SU-DHL-6 (cell line): ENCODE data around the gene TMPO.
A peak's percentile ranks its signal among the peaks of the same experiment; 100 is the strongest.

ENCODE experiments used
- H2AFZ ChIP-seq: fragments of 200-600 bp; sonication (generic); 2 replicates; pipeline ENCODE4 v1.6.1; 2014; ENCODE audit warnings: low read depth, mild to moderate bottlenecking, moderate library complexity, mixed read lengths, antibody characterized with exemption, low read length; ENCODE audit not compliant: severe bottlenecking
- H3F3A ChIP-seq: fragments of 200-600 bp; shearing (Covaris generic); 2 replicates; pipeline ENCODE4 v1.6.0; 2016; ENCODE audit warnings: antibody characterized with exemption, mild to moderate bottlenecking; ENCODE audit not compliant: insufficient read depth
- H3K27ac ChIP-seq: fragments of 200-600 bp; sonication (generic); 2 replicates; pipeline ENCODE4 v1.5.1; 2016; ENCODE audit warnings: low read depth, mild to moderate bottlenecking, low read length, moderate library complexity, mixed read lengths
- H3K27me3 ChIP-seq: fragments of 200-600 bp; sonication (generic), shearing (Covaris generic); 2 replicates; pipeline ENCODE4 v1.6.0; 2014; ENCODE audit warnings: mild to moderate bottlenecking, low read length
- H3K36me3 ChIP-seq: fragments of 200-600 bp; sonication (generic); 2 replicates; pipeline ENCODE4 v1.6.1; 2014; ENCODE audit warnings: mild to moderate bottlenecking, low read length, mixed read lengths
- H3K4me2 ChIP-seq: fragments of 300-600, 200-600 bp; shearing (Covaris generic), sonication (generic); 2 replicates; pipeline ENCODE4 v1.6.0; 2014; ENCODE audit warnings: low read length, low read depth, mild to moderate bottlenecking; ENCODE audit not compliant: poor library complexity, severe bottlenecking
- H3K4me3 ChIP-seq: fragments of 200-600 bp; sonication (generic); 2 replicates; pipeline ENCODE4 v1.5.1; 2014; ENCODE audit warnings: antibody characterized with exemption, low read length, mild to moderate bottlenecking, mixed read lengths; ENCODE audit not compliant: insufficient read depth, poor library complexity, severe bottlenecking
- H3K79me2 ChIP-seq: fragments of 200-600 bp; sonication (generic); 2 replicates; pipeline ENCODE4 v1.6.1; 2014; ENCODE audit warnings: mild to moderate bottlenecking, low read length, moderate library complexity; ENCODE audit not compliant: insufficient read depth
- H3K9ac ChIP-seq: fragments of 200-600 bp; sonication (generic); 2 replicates; pipeline ENCODE4 v1.7.0; 2014; ENCODE audit warnings: mild to moderate bottlenecking, low read length
- H3K9me2 ChIP-seq: fragments of 200-600 bp; sonication (generic); replicated peaks from 2 replicates; pipeline ENCODE4 v1.6.1; 2014; ENCODE audit warnings: low read length; ENCODE audit not compliant: insufficient read depth
- H3K9me3 ChIP-seq: fragments of 200-600 bp; sonication (generic); 2 replicates; pipeline ENCODE4 v1.6.1; 2014; ENCODE audit warnings: low read length, mixed read lengths; ENCODE audit not compliant: insufficient read depth
- H4K20me1 ChIP-seq: fragments of 200-600 bp; sonication (generic); 2 replicates; pipeline ENCODE4 v1.6.1; 2014; ENCODE audit warnings: low read depth, mild to moderate bottlenecking, antibody characterized with exemption, low read length, moderate library complexity, mixed read lengths
- EZH2phosphoT487 ChIP-seq: fragments of 200-600 bp; sonication (generic), shearing (Covaris generic); conservative IDR thresholded peaks from 2 replicates; pipeline ENCODE4 v1.6.1; 2018; ENCODE audit warnings: mild to moderate bottlenecking, antibody characterized with exemption, low read length, moderate library complexity, mixed read lengths
- TF ChIP-seq, protein P1 (sequence below): fragments of 200-600 bp; sonication (generic); IDR thresholded peaks from one replicate; pipeline ENCODE4 v1.5.1; 2017; ENCODE audit warnings: antibody characterized with exemption, mild to moderate bottlenecking, low read length, moderate library complexity; ENCODE audit not compliant: insufficient read depth, poor library complexity, severe bottlenecking

Gene TMPO

DNA sequence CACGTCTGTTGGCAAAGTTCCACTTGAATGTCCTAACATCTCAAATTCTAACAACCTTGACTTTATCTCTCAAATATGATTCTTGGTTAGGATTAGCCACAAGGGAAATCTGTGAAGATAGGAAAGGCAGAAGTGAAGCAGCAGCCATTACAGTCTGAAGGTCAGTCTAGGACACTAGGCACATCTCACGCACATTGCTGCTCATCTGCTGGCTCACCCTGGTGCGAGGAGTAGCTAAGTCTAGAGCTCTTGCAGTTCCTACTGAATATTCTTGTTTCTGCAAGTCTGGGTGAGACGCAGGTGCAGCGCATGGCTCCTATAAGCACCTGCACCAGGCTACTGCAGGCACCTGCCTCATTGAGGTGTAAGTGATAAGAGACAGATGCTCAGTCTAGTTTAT, 71.7 kb downstream of the TMPO start:
- H3K27ac ChIP-seq, result no peak overlapping the region
- no peaks in the 10 kb centered on the region for H3K36me3 ChIP-seq
- no peak overlapping the region for H3K4me2 ChIP-seq
- no peak overlapping the region for H2AFZ ChIP-seq
- no peak overlapping the region for H3K9ac ChIP-seq
- H3K9me2 ChIP-seq, result no peaks in the 10 kb centered on the region
- no peaks in the 10 kb centered on the region for H3K9me3 ChIP-seq
- H3K4me3 ChIP-seq, result no peak overlapping the region
- no peak for TF ChIP-seq EZH2phosphoT487
- TF ChIP-seq, protein P1, sequence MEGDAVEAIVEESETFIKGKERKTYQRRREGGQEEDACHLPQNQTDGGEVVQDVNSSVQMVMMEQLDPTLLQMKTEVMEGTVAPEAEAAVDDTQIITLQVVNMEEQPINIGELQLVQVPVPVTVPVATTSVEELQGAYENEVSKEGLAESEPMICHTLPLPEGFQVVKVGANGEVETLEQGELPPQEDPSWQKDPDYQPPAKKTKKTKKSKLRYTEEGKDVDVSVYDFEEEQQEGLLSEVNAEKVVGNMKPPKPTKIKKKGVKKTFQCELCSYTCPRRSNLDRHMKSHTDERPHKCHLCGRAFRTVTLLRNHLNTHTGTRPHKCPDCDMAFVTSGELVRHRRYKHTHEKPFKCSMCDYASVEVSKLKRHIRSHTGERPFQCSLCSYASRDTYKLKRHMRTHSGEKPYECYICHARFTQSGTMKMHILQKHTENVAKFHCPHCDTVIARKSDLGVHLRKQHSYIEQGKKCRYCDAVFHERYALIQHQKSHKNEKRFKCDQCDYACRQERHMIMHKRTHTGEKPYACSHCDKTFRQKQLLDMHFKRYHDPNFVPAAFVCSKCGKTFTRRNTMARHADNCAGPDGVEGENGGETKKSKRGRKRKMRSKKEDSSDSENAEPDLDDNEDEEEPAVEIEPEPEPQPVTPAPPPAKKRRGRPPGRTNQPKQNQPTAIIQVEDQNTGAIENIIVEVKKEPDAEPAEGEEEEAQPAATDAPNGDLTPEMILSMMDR, result no peak
- no peaks in the 10 kb centered on the region for H3K27me3 ChIP-seq
- H4K20me1 ChIP-seq, result no peaks in the 10 kb centered on the region
- H3F3A ChIP-seq, result no peaks in the 10 kb centered on the region; the same call in 1 of the 2 replicates
- H3K79me2 ChIP-seq, result no peaks in the 10 kb centered on the region

DNA sequence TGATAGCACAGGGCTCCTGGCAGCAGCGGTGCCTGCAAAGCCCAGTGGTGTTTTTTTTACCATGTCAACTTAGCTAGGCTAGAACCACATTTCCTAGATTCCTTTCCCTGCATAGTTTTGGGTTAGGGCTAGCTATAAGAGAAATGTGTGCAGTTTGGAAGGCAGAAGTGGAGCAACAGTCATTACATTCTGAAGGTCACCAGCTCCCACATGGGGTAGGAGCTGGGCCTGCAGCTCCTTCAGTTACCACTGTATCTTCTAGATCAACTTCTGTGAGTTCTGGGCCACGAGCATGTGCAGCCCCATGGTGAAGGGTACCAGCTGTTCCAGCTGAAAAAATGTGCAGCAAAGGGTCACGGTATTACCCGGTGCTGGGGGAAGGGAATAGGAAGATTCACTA, 75.8 kb downstream of the TMPO start:
- Histone ChIP-seq H3K4me2 (no peak overlapping the region), H3K79me2 (peaks cover 27% of the 10 kb centered on the region), H3K4me3 (no peak overlapping the region), H3K9me2 (no peaks in the 10 kb centered on the region), H3K27me3 (no peaks in the 10 kb centered on the region), H3K9me3 (no peaks in the 10 kb centered on the region), H3K36me3 (peaks cover 14% of the 10 kb centered on the region), H3K27ac (no peak overlapping the region), H3F3A (peaks cover 5% of the 10 kb centered on the region; the same call in 1 of the 2 replicates), H3K9ac (no peak overlapping the region), H4K20me1 (peaks cover 18% of the 10 kb centered on the region), H2AFZ (no peak overlapping the region)
- TF ChIP-seq, protein P1, result no peak
- TF ChIP-seq EZH2phosphoT487, result no peak

DNA sequence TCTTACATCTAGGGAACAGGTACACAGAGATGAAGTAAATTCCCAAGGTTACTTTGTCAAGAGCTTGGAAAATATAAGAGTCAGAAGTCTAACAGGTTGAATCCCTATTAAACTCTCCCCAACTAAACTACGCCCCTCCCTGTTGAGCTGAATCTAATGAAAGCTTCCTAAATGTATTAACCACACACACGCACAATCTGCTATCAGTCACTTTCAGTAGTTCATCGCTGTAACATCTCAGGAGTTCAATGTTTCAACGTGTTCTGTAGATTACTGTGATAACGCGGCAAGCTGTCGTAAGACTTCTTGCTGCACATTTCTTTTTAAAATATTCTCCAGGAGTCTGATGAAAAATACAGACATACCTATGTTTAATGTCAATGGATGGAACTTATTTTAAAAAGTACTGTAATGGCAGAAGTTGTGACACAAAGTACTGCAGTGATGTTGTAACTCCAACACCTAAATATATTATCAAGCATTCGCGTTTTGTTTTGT, 77.5 kb downstream of the TMPO start:
- H3K79me2 ChIP-seq, result peaks cover 43% of the 10 kb centered on the region
- TF ChIP-seq, protein P1, result no peak
- TF ChIP-seq EZH2phosphoT487, result no peak
- no peaks in the 10 kb centered on the region for H3K9me3 ChIP-seq
- H3K9me2 ChIP-seq, result no peaks in the 10 kb centered on the region
- H3K9ac ChIP-seq, result peak overlapping the region; percentile 95
- H3K27me3 ChIP-seq, result no peaks in the 10 kb centered on the region
- peaks cover 23% of the 10 kb centered on the region for H4K20me1 ChIP-seq
- H3K4me3 ChIP-seq, result peak overlapping the region; percentile 37
- peak overlapping the region; percentile 65 for H3K4me2 ChIP-seq
- peak overlapping the region; percentile 39; the same call in 1 of the 2 replicates for H3K27ac ChIP-seq
- peak overlapping the region; percentile 11 for H2AFZ ChIP-seq
- peaks cover 29% of the 10 kb centered on the region for H3K36me3 ChIP-seq
- H3F3A ChIP-seq, result peaks cover 8% of the 10 kb centered on the region; the same call in 1 of the 2 replicates
